ENCODE data around the gene CILP2.

Gene CILP2

GRCh38 chr19:19592690-19593089 lies 54.6 kb downstream of the CILP2 start:
- FAIRE-seq: no peak
- no peak for DNase-seq (ENCODE audit: insufficient read length, low spot score)
- TF ChIP-seq POLR2A (IDR thresholded peaks at IDR 0.05; ENCODE audit: low read depth, low read length): no peak

- FAIRE-seq (no peak), DNase-seq (ENCODE audit: insufficient read length, low spot score) (no peak)
- no peak for TF ChIP-seq POLR2A (IDR thresholded peaks at IDR 0.05; ENCODE audit: low read depth, low read length)
Measured at GRCh38 chr19:19594381-19594780, 56.3 kb downstream of the CILP2 start.

GRCh38 chr19:19595171-19595701 lies 57.2 kb downstream of the CILP2 start:
- DNase-seq (ENCODE audit: insufficient read length, low spot score): no peak
- FAIRE-seq: no peak
- TF ChIP-seq POLR2A (IDR thresholded peaks at IDR 0.05; ENCODE audit: low read depth, low read length): no peak

Data from H54 (cell line).